LNCAP (cell line): ENCODE data around the gene KLHDC10.

Experiments
- TF ChIP-seq, protein P1 (sequence below): fragments of 450-650 bp; IDR thresholded peaks from 2 replicates; pipeline ENCODE4 v1.5.1; 2017; ENCODE audit warnings: mild to moderate bottlenecking

KLHDC10 gene

DNA sequence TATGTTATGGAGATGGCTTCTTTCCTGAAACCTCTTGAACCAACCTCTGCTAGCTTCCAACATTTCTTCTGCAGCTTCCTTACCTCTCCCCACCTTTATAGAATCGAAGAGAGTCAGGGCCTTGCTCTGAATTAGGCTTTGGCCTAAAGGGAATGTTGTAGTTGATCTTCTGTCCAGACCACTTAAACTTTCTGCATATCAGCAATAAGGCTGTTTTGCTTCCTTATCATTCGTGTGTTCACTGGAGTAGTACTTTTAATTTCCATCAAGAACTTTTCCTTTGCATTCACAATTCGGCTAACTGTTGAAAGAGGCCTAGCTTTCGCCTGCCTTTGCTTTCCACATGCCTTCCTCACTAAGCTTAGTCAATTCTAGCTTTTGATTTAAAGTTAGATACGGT, 48.0 kb downstream of the KLHDC10 start:
- TF ChIP-seq, protein P1, sequence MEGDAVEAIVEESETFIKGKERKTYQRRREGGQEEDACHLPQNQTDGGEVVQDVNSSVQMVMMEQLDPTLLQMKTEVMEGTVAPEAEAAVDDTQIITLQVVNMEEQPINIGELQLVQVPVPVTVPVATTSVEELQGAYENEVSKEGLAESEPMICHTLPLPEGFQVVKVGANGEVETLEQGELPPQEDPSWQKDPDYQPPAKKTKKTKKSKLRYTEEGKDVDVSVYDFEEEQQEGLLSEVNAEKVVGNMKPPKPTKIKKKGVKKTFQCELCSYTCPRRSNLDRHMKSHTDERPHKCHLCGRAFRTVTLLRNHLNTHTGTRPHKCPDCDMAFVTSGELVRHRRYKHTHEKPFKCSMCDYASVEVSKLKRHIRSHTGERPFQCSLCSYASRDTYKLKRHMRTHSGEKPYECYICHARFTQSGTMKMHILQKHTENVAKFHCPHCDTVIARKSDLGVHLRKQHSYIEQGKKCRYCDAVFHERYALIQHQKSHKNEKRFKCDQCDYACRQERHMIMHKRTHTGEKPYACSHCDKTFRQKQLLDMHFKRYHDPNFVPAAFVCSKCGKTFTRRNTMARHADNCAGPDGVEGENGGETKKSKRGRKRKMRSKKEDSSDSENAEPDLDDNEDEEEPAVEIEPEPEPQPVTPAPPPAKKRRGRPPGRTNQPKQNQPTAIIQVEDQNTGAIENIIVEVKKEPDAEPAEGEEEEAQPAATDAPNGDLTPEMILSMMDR, result no peak

DNA sequence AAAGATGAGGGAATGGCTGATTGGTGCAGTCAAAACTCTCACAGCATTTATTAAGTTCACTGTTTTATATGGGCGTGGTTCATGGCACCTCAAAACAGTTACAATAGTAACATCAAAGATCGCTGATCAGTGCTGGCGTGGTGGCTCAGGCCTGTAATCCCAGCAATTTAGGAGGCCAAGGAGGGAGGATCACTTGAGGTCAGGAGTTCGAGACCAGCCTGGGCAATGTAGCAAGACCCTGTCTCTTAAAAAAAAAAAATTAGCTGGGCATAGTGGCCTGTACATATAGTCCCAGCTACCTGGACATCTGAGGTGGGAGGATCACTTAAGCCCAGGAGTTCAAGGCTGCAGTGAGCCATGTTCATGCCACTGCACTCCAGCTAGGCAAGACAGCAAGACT, 48.5 kb downstream of the KLHDC10 start:
- TF ChIP-seq, protein P1, result no peak

DNA sequence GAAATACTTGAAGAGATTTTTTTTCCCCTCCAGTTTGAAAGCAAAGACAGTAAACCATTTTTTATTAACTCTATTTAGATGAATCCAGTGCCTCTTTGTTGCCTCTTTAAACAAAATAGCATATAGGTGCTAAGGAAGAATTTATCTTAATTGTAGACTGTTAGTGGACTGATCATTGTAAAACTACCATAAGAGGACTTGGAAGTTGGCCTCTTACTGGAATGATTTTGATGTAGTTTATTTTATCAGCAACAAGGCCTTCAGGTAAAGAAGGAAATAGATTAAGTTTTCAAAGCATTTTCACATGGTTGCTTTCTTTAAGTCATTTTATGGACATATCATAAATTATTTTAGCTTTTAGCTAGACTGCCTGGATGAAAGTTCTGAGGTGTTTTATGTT, 53.2 kb downstream of the KLHDC10 start:
- TF ChIP-seq, protein P1, result no peak

DNA sequence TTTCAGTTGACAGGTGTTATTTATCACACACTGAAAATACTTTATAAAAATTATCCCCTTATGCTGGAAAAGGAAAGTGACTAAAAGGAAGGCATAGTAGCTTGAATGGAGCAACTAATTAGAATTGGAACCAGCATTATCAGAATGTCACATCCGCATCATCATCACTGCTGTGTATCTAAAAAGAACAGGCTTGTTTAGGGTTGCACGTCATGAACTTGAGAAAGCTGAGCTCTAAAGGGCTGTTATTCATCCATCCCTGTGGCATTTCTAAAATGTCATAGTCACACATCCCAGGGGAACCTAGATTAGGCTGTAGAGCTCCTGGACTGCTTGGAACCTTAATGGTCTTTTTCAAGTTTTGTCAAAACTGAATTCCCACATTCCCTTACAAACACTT, 54.4 kb downstream of the KLHDC10 start:
- TF ChIP-seq, protein P1, result no peak

DNA sequence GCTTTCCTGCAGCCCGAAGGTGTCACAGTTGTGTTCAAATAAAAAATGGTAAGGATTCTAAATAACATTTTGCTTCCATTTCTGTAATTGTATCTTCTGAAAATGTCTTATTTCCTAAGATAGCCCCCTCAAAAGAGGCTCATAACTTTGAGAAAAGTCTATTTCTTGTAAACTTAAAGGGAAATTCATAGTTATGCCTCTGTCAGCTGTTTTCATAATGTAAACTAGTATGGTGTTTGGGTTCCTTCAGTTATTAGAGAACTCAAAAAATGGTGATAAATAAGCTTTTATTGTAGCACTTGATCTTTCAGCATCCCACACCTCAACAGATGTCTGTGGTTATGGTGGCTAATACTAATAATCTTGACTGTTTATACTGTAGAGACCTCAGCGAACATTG, 57.1 kb downstream of the KLHDC10 start:
- TF ChIP-seq, protein P1, result no peak

DNA sequence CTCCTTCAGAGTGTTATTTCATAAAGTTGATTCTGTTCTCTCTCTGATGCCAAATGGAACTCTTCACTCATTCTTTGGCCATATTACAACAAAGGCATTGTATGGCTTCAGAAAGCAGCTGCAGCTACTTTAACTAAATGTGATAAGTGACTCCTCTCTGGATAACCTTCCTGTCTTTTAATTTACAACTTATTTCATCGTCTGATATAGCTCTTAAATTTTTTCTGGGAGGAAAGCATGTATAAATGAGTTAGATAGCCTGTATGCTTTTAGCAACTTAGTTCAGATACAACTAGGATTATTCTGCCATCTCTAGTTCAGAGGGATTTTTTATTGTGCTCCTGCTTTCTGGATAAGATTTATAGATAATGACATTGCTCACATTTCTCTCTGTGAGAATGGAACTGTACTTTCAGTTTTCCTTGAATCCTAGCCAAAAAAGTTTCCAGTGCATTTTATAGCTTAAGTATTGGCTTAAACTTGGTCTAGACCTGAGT, 57.5 kb downstream of the KLHDC10 start:
- TF ChIP-seq, protein P1, result no peak

DNA sequence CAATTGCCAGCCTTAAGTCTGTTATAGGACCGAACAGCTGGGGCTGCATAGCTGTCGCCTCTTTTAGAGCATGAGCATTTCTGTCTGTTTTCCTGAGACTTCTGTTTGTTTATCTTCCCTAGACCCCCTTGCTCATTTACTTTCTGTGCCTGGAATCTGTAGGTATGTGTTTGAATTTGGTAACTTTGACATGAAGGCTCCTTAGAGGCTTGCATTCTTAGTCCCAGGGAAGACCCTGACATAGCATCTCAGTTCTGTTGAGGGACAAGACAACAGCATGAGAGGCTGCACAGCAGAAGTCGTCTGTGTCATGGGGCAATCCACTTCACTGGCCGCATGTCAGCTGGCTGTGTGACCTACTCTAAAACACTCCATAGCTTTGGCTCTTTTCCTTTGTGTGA, 58.7 kb downstream of the KLHDC10 start:
- TF ChIP-seq, protein P1, result no peak

DNA sequence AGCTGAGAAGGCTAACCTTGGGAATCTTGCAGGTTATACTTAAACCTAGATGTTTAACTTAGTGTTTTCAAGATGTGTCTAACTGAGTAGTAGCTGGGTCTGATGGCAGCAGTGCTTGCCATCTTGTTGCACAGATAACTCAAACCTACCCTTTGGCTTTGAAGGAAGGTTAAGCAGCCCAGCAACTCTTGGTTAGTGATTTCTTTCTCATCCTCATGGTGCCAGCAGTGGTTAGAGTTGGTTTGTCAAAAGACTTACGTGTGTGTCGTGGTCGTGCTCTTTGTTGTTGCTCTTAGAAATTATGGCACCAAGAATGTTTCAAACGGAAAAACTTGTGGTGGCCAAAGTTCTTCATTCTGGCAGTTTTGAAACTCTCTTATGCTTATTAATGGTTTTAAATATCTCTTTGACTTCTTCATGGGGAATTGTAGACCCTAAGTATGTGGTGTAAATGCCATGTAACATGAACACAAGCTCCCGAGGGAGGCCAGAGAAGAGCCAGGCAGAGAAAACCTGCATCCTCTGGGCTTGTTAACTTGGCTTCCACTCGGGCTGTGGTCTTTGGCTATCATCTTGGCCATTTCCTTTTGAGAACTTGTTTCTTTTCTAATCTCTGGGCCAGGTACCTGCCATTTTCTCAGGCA, 61.0 kb downstream of the KLHDC10 start:
- TF ChIP-seq, protein P1, result no peak
